Neural cell (in vitro differentiated cells): Measurements from ENCODE around the gene FRMPD4.

Experiments used
- EZH2 ChIP-seq: fragments of 200-600, 300-800 bp; shearing (Covaris generic), sonication (generic); IDR thresholded peaks from 2 replicates; pipeline ENCODE4 v1.6.1; 2014; ENCODE audit warnings: antibody characterized with exemption, low read length, borderline replicate concordance, mild to moderate bottlenecking; ENCODE audit not compliant: insufficient read depth, poor library complexity, severe bottlenecking
- MXI1 ChIP-seq: fragments of 450-650 bp; conservative IDR thresholded peaks from 2 replicates; pipeline ENCODE4 v1.6.1; 2014; ENCODE audit warnings: antibody characterized with exemption, mild to moderate bottlenecking; ENCODE audit not compliant: poor library complexity, severe bottlenecking
- POLR2AphosphoS5 ChIP-seq: IDR thresholded peaks from 2 replicates; pipeline ENCODE4 v1.6.1; 2012
- TAF1 ChIP-seq: IDR thresholded peaks from 2 replicates; pipeline ENCODE4 v1.6.1; 2012; ENCODE audit warnings: low read depth
- TF ChIP-seq, protein P1 (sequence below): fragments of 450-650 bp; IDR thresholded peaks from 2 replicates; pipeline ENCODE4 v1.5.1; 2014; ENCODE audit warnings: antibody characterized with exemption, mild to moderate bottlenecking, moderate library complexity; ENCODE audit not compliant: poor library complexity, severe bottlenecking

GRCh38 chrX:12505127-12505526 lies 366.9 kb downstream of the FRMPD4 start:
- TF ChIP-seq MXI1: no peak
- no peak for TF ChIP-seq EZH2
- TF ChIP-seq POLR2AphosphoS5: no peak
- TF ChIP-seq, protein P1, sequence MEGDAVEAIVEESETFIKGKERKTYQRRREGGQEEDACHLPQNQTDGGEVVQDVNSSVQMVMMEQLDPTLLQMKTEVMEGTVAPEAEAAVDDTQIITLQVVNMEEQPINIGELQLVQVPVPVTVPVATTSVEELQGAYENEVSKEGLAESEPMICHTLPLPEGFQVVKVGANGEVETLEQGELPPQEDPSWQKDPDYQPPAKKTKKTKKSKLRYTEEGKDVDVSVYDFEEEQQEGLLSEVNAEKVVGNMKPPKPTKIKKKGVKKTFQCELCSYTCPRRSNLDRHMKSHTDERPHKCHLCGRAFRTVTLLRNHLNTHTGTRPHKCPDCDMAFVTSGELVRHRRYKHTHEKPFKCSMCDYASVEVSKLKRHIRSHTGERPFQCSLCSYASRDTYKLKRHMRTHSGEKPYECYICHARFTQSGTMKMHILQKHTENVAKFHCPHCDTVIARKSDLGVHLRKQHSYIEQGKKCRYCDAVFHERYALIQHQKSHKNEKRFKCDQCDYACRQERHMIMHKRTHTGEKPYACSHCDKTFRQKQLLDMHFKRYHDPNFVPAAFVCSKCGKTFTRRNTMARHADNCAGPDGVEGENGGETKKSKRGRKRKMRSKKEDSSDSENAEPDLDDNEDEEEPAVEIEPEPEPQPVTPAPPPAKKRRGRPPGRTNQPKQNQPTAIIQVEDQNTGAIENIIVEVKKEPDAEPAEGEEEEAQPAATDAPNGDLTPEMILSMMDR: no peak
- TF ChIP-seq TAF1: no peak
